ENCODE results near the gene PRICKLE4. TPM values are rescaled to one million over a fixed set of nuclear protein-coding genes. Genes with fewer than 3 reads are reported as not detected.

Gene PRICKLE4
- total and polyA plus RNA-seq, 2 experiments from 2014 or later: 0.48 to 0.66 TPM

GRCh38 chr6:41824571-41825569 is 44.3 kb downstream of the PRICKLE4 start:
- no peak overlapping the region for H3K27ac ChIP-seq (ENCODE audit: low read depth)
- H3K9me2 ChIP-seq (ENCODE audit: insufficient read depth): no peaks in the 10 kb centered on the region
- Mint-ChIP-seq H3K4me1 (no peaks in the 10 kb centered on the region), H3K36me3 (ENCODE audit: low read depth) (no peaks in the 10 kb centered on the region), H3K9me3 (no peaks in the 10 kb centered on the region), H3K4me3 (no peak overlapping the region), H3K27ac (no peak overlapping the region), H3K27me3 (ENCODE audit: insufficient read depth, low read depth, poor library complexity) (no peaks in the 10 kb centered on the region)
- H3K4me2 ChIP-seq: no peak overlapping the region
- no peak overlapping the region for H3K4me3 ChIP-seq
- H4K20me1 ChIP-seq (replicated peaks; ENCODE audit: insufficient read depth): no peaks in the 10 kb centered on the region; the same call in 1 of the 2 replicates
- no peaks in the 10 kb centered on the region for H3K79me2 ChIP-seq (replicated peaks; ENCODE audit: insufficient read depth)
- no peaks in the 10 kb centered on the region for H3K4me1 ChIP-seq (ENCODE audit: insufficient read depth)
- no peaks in the 10 kb centered on the region for H3F3A ChIP-seq (replicated peaks; ENCODE audit: low read depth)
- H2AFZ ChIP-seq: no peak overlapping the region
- no peak for TF ChIP-seq EZH2 (IDR thresholded peaks at IDR 0.05; ENCODE audit: low read depth, unreplicated experiment)
- no peak for TF ChIP-seq POLR2AphosphoS5 (IDR thresholded peaks at IDR 0.05; ENCODE audit: low read depth)
- TF ChIP-seq EZH2phosphoT487 (IDR thresholded peaks at IDR 0.05; ENCODE audit: unreplicated experiment): no peak
- TF ChIP-seq CREB1 (CRISPR knock-in tag; IDR thresholded peaks at IDR 0.05; ENCODE audit: low read depth): no peak
- TF ChIP-seq STAT1 (IDR thresholded peaks at IDR 0.05; ENCODE audit: unreplicated experiment): no peak
- no peak for DNase-seq (ENCODE audit: low spot score)
- no peak for ATAC-seq
- H3K27me3 ChIP-seq (ENCODE audit: insufficient read depth): no peaks in the 10 kb centered on the region
- no peaks in the 10 kb centered on the region for H3K36me3 ChIP-seq (ENCODE audit: insufficient read depth)

DNA sequence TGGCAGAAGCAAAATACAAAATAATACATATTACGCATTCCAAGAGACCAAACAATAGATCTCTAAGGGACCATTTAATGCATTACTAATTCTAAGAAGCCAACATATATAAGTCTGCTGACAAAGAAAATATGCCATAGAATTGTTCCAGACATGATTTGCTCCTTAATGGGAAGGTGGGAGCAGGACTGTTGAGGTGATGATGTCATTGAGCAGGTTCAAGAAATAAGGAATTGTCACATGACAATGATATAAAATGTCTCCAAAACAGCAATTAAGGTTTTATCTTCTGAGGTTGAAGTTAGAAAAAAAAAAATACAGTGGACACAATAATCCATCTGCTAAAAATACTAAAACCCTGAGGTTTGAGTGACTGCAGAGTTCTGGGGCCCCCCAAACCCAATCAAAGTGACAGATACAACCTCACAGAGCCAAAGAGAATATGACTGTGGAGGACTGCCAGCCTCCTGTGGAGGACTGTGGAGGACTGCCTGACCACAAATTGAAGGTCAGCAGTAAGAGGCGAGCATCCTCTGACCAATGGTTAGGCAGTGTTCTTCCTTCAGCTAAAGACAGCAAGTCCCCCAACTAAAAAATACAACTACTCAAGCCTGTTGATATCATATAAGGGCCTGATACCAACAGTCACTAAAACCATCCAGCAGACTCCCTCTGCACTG is 45.9 kb downstream of the PRICKLE4 start:
- Histone ChIP-seq H2AFZ (no peak overlapping the region), H3K27ac (ENCODE audit: low read depth) (no peak overlapping the region), H3K4me3 (no peak overlapping the region), H3K27me3 (ENCODE audit: insufficient read depth) (no peaks in the 10 kb centered on the region), H3K9me2 (ENCODE audit: insufficient read depth) (no peaks in the 10 kb centered on the region), H3K4me2 (no peak overlapping the region), H3K36me3 (ENCODE audit: insufficient read depth) (no peaks in the 10 kb centered on the region), H3K79me2 (replicated peaks; ENCODE audit: insufficient read depth) (no peaks in the 10 kb centered on the region), H4K20me1 (replicated peaks; ENCODE audit: insufficient read depth) (no peaks in the 10 kb centered on the region; the same call in 1 of the 2 replicates), H3F3A (replicated peaks; ENCODE audit: low read depth) (no peaks in the 10 kb centered on the region), H3K4me1 (ENCODE audit: insufficient read depth) (no peaks in the 10 kb centered on the region)
- TF ChIP-seq, protein P1, sequence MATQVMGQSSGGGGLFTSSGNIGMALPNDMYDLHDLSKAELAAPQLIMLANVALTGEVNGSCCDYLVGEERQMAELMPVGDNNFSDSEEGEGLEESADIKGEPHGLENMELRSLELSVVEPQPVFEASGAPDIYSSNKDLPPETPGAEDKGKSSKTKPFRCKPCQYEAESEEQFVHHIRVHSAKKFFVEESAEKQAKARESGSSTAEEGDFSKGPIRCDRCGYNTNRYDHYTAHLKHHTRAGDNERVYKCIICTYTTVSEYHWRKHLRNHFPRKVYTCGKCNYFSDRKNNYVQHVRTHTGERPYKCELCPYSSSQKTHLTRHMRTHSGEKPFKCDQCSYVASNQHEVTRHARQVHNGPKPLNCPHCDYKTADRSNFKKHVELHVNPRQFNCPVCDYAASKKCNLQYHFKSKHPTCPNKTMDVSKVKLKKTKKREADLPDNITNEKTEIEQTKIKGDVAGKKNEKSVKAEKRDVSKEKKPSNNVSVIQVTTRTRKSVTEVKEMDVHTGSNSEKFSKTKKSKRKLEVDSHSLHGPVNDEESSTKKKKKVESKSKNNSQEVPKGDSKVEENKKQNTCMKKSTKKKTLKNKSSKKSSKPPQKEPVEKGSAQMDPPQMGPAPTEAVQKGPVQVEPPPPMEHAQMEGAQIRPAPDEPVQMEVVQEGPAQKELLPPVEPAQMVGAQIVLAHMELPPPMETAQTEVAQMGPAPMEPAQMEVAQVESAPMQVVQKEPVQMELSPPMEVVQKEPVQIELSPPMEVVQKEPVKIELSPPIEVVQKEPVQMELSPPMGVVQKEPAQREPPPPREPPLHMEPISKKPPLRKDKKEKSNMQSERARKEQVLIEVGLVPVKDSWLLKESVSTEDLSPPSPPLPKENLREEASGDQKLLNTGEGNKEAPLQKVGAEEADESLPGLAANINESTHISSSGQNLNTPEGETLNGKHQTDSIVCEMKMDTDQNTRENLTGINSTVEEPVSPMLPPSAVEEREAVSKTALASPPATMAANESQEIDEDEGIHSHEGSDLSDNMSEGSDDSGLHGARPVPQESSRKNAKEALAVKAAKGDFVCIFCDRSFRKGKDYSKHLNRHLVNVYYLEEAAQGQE (IDR thresholded peaks at IDR 0.05; ENCODE audit: unreplicated experiment): no peak
- no peaks in the 10 kb centered on the region for H3K27me3 Mint-ChIP-seq (ENCODE audit: insufficient read depth, low read depth, poor library complexity)
- no peaks in the 10 kb centered on the region for H3K4me1 Mint-ChIP-seq
- H3K36me3 Mint-ChIP-seq (ENCODE audit: low read depth): no peaks in the 10 kb centered on the region
- H3K27ac Mint-ChIP-seq: no peak overlapping the region
- no peak for DNase-seq (ENCODE audit: low spot score)
- H3K4me3 Mint-ChIP-seq: no peak overlapping the region
- no peak for ATAC-seq
- no peaks in the 10 kb centered on the region for H3K9me3 Mint-ChIP-seq

All from GM23338 (cell line).